Liver (tissue), 2 donors: ENCODE results near the gene ZNF330.

Source experiments
- CTCF ChIP-seq: fragments of 150-350 bp; IDR thresholded peaks from 2 replicates; pipeline ENCODE4 v1.5.1; 2017; ENCODE audit warnings: improper control_type of control experiment, low read depth, low read length; ENCODE audit not compliant: missing input control
- REST ChIP-seq: IDR thresholded peaks from 2 replicates; pipeline ENCODE4 v1.6.1; 2016; ENCODE audit warnings: antibody characterized with exemption, mild to moderate bottlenecking
- YY1 ChIP-seq: IDR thresholded peaks from 2 replicates; pipeline ENCODE4 v1.6.1; 2016; ENCODE audit warnings: antibody characterized with exemption, mild to moderate bottlenecking
- donor health status: healthy.

- no peak for TF ChIP-seq REST
- TF ChIP-seq CTCF = no peak
- no peak for TF ChIP-seq YY1
Measured at GRCh38 chr4:141246243-141246642, 25.5 kb downstream of the ZNF330 start.
